Caco-2 (cell line): ENCODE data around the gene AGTRAP. TPM values are rescaled to one million over a fixed set of nuclear protein-coding genes. Genes with fewer than 3 reads are reported as not detected.

Experiments
- BruUV-seq: library from RNA; stranded (reverse); fragments of 400-500 nt; replicated peaks from 2 replicates; lab custom pipeline; 2021; lab: Mats Ljungman, UMichigan
- CTCF ChIA-PET: fragments of 300-600 bp; sonication (Branson Sonifier 250); formaldehyde crosslinking; loops from one replicate; lab custom pipeline; 2022; ENCODE audit warnings: antibody characterized with exemption; lab: Charles Lee
- POLR2A ChIA-PET: fragments of 300-600 bp; sonication (Branson Sonifier 250); formaldehyde crosslinking; loops from one replicate; lab custom pipeline; 2022; ENCODE audit warnings: antibody characterized with exemption; lab: Charles Lee
- DNase-seq, 2 experiments: peaks; one replicate each; pipeline versions ENCODE4 v3.0.0 to v3.0.0-alpha.2; 2020 to 2022
- H3K27me3 ChIP-seq: replicated peaks from 2 replicates; pipeline ENCODE4 v1.6.0; 2011; ENCODE audit warnings: low read length; ENCODE audit not compliant: control insufficient read depth, insufficient read depth
- H3K36me3 ChIP-seq: 2 replicates; pipeline ENCODE4 v1.5.1; 2011; ENCODE audit warnings: low read length; ENCODE audit not compliant: control insufficient read depth, insufficient read depth
- H3K4me1 ChIP-seq: fragments of 250-450 bp; sonication (Bioruptor Pico); 2 replicates; pipeline ENCODE4 v1.5.1; 2020; ENCODE audit warnings: mild to moderate bottlenecking
- H3K4me3 ChIP-seq: 2 replicates; pipeline ENCODE4 v1.5.1; 2011; ENCODE audit warnings: low read depth, mild to moderate bottlenecking, control low read depth, low read length
- H3K9me3 ChIP-seq: fragments of 250-450 bp; sonication (Bioruptor Pico); 2 replicates; pipeline ENCODE4 v1.5.1; 2020; ENCODE audit warnings: mild to moderate bottlenecking, moderate library complexity
- H3K27ac Mint-ChIP-seq: one replicate; pipeline ENCODE4 v1.8.0; 2022; ENCODE audit warnings: mixed read lengths; ENCODE audit not compliant: unreplicated experiment
- H3K27me3 Mint-ChIP-seq: one replicate; pipeline ENCODE4 v1.8.0; 2022; ENCODE audit warnings: mixed read lengths; ENCODE audit not compliant: insufficient read depth, unreplicated experiment
- H3K36me3 Mint-ChIP-seq: one replicate; pipeline ENCODE4 v1.8.0; 2022; ENCODE audit warnings: mild to moderate bottlenecking, mixed read lengths; ENCODE audit not compliant: insufficient read depth, unreplicated experiment
- H3K4me1 Mint-ChIP-seq: one replicate; pipeline ENCODE4 v1.8.0; 2022; ENCODE audit warnings: low read depth, mixed read lengths; ENCODE audit not compliant: unreplicated experiment
- H3K4me3 Mint-ChIP-seq: one replicate; pipeline ENCODE4 v1.8.0; 2022; ENCODE audit warnings: mild to moderate bottlenecking, moderate library complexity, mixed read lengths; ENCODE audit not compliant: unreplicated experiment
- H3K9me3 Mint-ChIP-seq: one replicate; pipeline ENCODE4 v1.8.0; 2022; ENCODE audit warnings: mixed read lengths; ENCODE audit not compliant: unreplicated experiment
- CTCF ChIP-seq, 2 experiments: fragments of 200-600 bp in 1 of 2; IDR thresholded peaks; 1 replicate in 1 of 2; 2 replicates in 1 of 2; pipeline versions ENCODE4 v1.5.1 to v1.8.0; 2011 to 2022; ENCODE audit warnings: antibody characterized with exemption in 1 of 2, control low read depth in 1 of 2, inconsistent platforms in 1 of 2, low read depth in 1 of 2, low read length in 1 of 2, mild to moderate bottlenecking in 1 of 2, moderate library complexity in 1 of 2; ENCODE audit not compliant: insufficient read depth in 1 of 2, severe bottlenecking in 1 of 2, unreplicated experiment in 1 of 2
- intact Hi-C: fragments of 100-400 bp; cut with micrococcal nuclease; formaldehyde crosslinking; loops from one replicate; pipeline ENCODE4 v1.10.0; 2022; ENCODE audit not compliant: unreplicated experiment
- total RNA-seq: library from RNA; stranded (reverse); gene quantifications from 2 replicates; pipeline ENCODE4 v1.2.3, GENCODE V29; 2022

Gene AGTRAP
- total RNA-seq, 1 experiment from 2014 or later: 44.4 TPM

- H3K4me3 Mint-ChIP-seq: no peak overlapping the region
- H3K4me1 Mint-ChIP-seq: no peaks in the 10 kb centered on the region
- H3K4me1 ChIP-seq: peaks cover 10% of the 10 kb centered on the region
- peaks cover 8% of the 10 kb centered on the region for H3K36me3 Mint-ChIP-seq
- no peak for TF ChIP-seq CTCF (IDR thresholded peaks at IDR 0.05; ENCODE audit: insufficient read depth in 1 of 2, low read depth in 1 of 2, low read length in 1 of 2, severe bottlenecking in 1 of 2, unreplicated experiment in 1 of 2)
- no peak for DNase-seq
- H3K9me3 ChIP-seq: no peaks in the 10 kb centered on the region
- H3K27me3 Mint-ChIP-seq: no peaks in the 10 kb centered on the region
- H3K36me3 ChIP-seq: peaks cover 5% of the 10 kb centered on the region
- no peak overlapping the region for H3K27ac Mint-ChIP-seq
- CTCF ChIA-PET: no interaction called here
- H3K9me3 Mint-ChIP-seq: no peaks in the 10 kb centered on the region
- no peak overlapping the region for H3K4me3 ChIP-seq
- H3K27me3 ChIP-seq: no peaks in the 10 kb centered on the region
- POLR2A ChIA-PET: no interaction called here
- no TSS peak for BruUV-seq
- intact Hi-C loops: loop anchor here (10.0 kb wide), 1 partner anchor 66 kb away; the partner anchor contains the start of gene AGTRAP
Observed at GRCh38 chr1:11800391-11800755, 64.4 kb downstream of the AGTRAP start.

Other genes starting within 250 kb of the AGTRAP start
- gene FBXO2, start 81.7 kb upstream of the AGTRAP start, total RNA-seq: 78.5 and 79.8 TPM in 2 replicates
- gene FBXO44, start 81.3 kb upstream of the AGTRAP start, total RNA-seq: 21.2 and 22.6 TPM in 2 replicates
- gene FBXO6, start 71.9 kb upstream of the AGTRAP start, total RNA-seq: 9.1 and 9.7 TPM in 2 replicates
- gene MAD2L2, start 55.0 kb upstream of the AGTRAP start, total RNA-seq: 45.2 and 49.9 TPM in 2 replicates
- gene DRAXIN, start 44.4 kb upstream of the AGTRAP start, total RNA-seq: 0.05 TPM in 1 of 2 replicates, not detected in the other
- gene C1orf167, start 26.1 kb downstream of the AGTRAP start, total RNA-seq: 0.64 and 0.97 TPM in 2 replicates
- 27.8 and 28.6 TPM in 2 replicates for gene MTHFR, start 69.8 kb downstream of the AGTRAP start, total RNA-seq
- 30.4 and 34.9 TPM in 2 replicates for gene CLCN6, start 70.1 kb downstream of the AGTRAP start, total RNA-seq
- gene NPPA, start 111.6 kb downstream of the AGTRAP start, total RNA-seq: not detected in 2 replicates
- 43.4 and 69.9 TPM in 2 replicates for gene NPPB, start 122.8 kb downstream of the AGTRAP start, total RNA-seq
- 46.1 and 47.3 TPM in 2 replicates for gene KIAA2013, start 190.3 kb downstream of the AGTRAP start, total RNA-seq
- 89.3 and 91.7 TPM in 2 replicates for gene PLOD1, start 198.6 kb downstream of the AGTRAP start, total RNA-seq
- 73.9 and 74.1 TPM in 2 replicates for gene MFN2, start 244.3 kb downstream of the AGTRAP start, total RNA-seq